T47D (cell line): ENCODE measurements around the gene MYCBPAP.

Experiments used
- DNase-seq, 2 experiments: peaks; one replicate each; pipeline versions ENCODE4 v3.0.0 to v3.0.0-alpha.2; 2011 to 2012; ENCODE audit warnings: low read depth in 1 of 2, low spot score in 1 of 2
- JUND ChIP-seq: IDR thresholded peaks from 2 replicates; pipeline ENCODE4 v1.6.1; 2012; ENCODE audit warnings: low read depth
- in situ Hi-C: cut with HindIII; loops from 2 replicates; pipeline ENCODE4 v1.10.0; 2016; ENCODE audit warnings: low sequenced_read_pairs, low pct_unique_long_range_greater_than_20kb

The MYCBPAP gene

DNA sequence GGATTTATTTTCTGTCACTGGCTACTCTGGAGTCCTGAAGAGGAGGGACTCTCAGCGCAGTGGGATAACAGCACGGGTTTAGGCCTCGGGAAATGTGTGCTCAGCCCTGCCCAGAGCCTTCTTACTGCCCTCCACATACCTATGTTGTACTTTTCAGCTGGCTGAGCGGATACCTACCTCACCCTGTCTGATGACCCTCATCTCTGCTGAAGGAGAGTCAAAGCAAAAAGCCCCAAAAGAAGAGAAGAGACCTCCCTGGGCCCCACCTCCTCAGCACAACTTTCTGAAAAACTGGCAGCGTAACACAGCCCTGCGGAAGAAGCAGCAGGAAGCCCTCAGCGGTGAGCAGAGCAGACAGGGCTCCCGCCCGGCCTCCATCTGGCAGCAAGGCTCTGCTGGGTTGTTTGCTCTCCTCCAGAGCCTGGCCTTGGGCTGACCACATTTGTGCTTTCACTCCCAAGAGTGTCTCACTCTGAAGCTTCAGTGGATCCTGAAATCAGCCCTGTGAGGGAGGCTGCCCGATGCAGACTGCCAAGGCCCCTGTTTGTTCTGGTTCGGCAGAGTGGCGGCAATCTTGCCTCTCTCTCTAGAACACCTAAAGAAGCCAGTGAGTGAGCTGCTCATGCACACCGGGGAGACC, 10.3 kb downstream of the MYCBPAP start:
- in situ Hi-C loops, result no loop called here
- no peak for TF ChIP-seq JUND

DNA sequence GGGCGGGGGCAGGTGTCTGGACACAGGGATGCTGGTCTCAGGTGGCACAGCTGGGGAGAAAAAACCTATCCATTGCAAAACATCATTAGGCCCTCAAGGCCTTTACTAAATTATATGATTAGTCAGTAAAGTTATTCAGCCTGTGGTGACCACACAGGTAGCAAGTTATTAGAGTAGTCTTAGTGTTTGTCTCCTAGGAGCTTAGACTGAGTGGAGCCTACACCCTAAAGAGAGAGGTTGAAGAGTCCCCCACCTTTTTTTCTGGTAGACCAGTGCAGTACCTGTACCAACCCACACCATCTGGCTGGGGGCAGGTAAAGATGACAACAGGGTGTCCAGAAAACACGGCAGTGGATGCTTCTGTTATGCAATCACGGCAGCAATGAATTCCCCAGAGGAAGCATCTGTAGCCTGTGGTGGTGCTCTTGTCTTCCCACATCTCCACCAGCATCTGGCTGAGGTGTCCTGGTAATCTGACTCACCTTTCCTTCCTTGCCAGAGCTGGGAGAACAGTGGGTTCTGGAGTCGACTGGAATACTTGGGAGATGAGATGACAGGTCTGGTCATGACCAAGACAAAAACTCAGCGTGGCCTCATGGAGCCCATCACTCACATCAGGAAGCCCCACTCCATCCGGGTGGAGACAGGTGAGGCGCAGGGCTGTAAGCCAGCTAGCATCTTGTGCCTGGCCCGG, 11.0 kb downstream of the MYCBPAP start:
- no peak for TF ChIP-seq JUND
- in situ Hi-C loops, result no loop called here
- no peak for DNase-seq

More for the DNA sequence above, 10.3 kb downstream of the MYCBPAP start:
- DNase-seq, result no peak

DNA sequence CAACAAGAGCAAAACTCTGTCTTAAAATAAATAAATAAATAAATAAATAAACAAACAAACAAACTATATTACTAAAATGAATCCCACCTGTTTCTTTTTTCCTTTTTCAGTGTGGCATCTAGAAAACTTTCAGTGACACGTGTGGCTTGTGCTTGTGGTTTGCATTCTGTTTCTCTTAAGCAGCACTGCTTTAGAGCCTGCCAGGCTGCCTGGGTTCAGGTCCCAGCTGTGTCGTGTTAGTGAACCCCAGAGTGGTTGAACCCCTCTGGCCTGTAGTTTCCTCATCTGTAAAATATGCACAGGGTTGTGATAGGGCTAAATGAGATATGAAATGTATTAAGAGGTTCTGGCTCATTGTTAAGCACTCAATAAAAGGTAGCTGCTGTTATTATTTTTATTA, 12.2 kb downstream of the MYCBPAP start:
- TF ChIP-seq JUND, result no peak
- no peak for DNase-seq
- in situ Hi-C loops, result no loop called here

DNA sequence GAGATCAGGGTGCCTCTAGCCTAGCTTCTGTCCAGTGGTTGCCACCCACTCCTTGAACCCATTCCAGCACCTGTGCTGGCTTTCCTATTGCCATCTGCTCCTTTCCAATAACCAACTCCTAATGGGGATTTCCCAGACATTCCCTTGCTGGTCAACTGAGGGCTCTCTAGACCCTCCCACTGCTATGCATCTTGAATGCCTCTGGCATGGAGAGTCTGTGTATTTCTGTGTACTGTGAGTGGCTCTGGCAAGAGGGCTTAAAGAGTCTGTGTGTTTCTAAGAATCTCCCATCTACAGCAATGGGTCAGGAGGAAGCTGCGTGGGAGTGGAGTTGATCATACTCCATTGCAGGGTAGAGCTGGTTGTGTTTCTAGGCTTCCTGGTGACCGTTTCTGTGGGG, 13.3 kb downstream of the MYCBPAP start:
- DNase-seq, result no peak
- in situ Hi-C loops, result no loop called here
- TF ChIP-seq JUND, result no peak

DNA sequence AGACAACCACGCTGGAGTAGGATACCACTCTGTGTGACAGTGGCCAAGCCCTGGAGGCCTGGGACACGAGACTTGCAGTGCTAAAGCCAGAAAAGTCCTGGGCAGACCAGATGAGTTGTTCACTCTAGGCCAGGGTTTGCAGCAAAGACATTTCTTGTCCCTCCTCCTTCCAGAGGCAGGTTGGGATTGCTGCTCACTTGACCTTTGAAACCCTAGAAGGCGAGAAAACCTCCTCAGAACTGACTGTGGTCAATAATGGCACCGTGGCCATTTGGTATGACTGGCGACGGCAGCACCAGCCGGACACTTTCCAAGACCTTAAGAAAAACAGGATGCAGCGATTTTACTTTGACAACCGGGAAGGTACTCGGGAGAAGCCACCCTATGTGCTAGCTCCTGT, 14.5 kb downstream of the MYCBPAP start:
- DNase-seq, result no peak
- in situ Hi-C loops, result no loop called here
- no peak for TF ChIP-seq JUND

DNA sequence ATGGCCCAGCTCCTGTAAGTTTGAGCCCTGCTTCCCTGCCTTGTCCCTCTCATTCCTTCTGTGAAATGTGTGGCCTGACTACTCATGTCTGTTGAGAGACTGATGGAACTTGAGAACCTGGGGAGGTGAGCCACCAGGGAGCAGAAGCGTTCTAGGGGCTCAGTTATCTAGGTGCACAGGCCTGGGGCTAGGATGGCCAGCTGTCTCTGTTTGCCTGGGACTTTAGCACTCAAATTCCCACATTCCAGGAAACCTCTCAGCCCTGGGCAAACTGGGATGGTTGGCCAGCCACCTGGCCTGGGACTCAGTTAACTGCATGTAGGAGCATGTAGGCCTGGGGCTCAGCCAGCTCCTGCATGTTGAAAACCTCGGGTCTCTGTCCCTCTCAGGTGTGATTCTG, 15.0 kb downstream of the MYCBPAP start:
- DNase-seq, result peak in 1 of 2 experiments; percentile 80
- TF ChIP-seq JUND, result no peak
- in situ Hi-C loops, result no loop called here

DNA sequence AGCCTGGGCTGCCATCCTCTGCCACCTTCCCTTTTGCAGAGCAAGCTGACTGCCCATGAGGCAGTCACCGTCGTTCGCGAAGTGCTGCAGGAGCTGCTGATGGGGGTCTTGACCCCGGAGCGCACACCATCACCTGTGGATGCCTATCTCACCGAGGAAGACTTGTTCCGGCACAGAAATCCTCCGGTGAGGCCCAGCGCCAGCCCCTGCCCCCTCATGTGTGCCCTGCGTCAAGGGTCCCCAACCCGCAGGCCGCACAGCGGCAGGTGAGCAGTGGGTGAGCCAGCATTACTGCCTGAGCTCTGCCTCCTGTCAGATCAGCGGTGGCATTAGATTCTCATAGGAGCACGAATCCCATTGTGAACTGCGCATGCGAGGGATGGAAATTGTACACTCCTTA, 16.6 kb downstream of the MYCBPAP start:
- in situ Hi-C loops, result no loop called here
- no peak for DNase-seq
- TF ChIP-seq JUND, result no peak

DNA sequence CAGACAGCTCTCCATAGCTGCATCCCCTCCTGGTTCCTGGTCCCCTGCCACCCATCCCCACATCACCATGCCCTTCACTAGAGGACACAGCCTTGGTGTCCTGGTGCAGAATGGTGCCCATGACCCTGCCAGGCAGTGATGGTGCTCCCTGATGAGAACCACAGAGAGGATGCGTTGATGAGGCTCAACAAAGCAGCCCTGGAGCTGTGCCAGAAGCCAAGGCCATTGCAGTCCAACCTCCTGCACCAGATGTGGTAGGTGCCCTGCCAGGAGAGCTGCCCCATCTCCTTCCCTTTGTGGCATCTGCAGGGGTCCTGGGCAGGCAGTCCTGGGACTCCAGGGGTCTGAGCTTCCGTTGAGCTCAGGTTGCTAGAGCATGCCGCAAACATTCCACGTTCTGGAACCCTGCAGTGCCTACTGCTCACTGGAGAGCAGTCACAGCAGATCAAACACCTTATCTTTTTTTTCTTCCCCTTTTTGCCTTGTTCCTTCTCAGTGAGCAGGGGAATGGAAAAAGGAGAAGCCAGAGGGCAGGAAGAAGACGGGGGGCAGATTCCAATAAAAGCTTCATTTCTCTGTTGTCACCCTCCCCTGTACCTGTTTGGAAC, 19.0 kb downstream of the MYCBPAP start:
- no peak for TF ChIP-seq JUND
- DNase-seq, result no peak
- in situ Hi-C loops, result no loop called here

DNA sequence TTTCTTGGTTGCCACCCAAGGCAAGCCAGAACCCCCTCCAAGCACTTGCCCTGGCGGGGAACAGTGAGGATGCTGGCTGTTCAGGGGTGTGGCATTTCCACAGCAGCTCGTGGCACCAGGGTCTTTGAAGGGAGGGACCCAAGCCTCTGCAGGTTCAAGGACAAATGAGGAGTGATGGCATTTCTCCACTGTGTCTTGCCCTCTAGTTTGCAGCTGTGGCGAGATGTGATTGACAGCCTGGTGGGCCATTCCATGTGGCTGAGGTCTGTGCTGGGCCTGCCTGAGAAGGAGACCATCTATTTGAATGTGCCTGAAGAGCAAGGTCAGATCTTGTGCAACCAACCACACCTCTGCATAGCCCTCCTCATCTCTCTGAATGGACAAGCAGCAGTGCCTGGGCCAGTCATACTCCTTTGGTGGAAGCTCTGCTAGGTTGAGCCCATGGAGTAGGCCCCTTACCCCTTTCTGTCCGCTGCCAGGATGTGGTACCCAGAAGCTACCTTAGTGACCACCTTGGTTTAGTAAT, 19.8 kb downstream of the MYCBPAP start:
- in situ Hi-C loops, result no loop called here
- DNase-seq, result no peak
- TF ChIP-seq JUND, result no peak

DNA sequence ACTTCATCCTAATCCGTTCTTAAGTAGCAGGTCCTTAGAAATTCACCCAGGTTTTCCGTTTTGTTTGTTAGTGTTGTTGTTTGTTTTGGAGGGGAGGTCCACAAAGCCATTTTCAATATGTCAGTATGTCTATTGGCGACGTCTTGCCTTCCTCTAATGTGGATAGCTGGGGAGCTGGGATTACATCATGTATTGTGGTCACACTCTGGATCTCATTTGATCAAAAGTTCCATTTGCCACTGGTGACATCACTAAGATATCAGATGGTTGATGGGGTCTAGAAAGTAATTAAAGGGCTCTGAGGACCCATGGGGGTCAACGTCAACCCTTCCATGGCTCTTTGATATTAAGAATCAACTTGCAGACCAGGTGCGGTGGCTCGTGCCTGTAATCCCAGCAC, 21.6 kb downstream of the MYCBPAP start:
- in situ Hi-C loops, result no loop called here
- no peak for TF ChIP-seq JUND
- no peak for DNase-seq

DNA sequence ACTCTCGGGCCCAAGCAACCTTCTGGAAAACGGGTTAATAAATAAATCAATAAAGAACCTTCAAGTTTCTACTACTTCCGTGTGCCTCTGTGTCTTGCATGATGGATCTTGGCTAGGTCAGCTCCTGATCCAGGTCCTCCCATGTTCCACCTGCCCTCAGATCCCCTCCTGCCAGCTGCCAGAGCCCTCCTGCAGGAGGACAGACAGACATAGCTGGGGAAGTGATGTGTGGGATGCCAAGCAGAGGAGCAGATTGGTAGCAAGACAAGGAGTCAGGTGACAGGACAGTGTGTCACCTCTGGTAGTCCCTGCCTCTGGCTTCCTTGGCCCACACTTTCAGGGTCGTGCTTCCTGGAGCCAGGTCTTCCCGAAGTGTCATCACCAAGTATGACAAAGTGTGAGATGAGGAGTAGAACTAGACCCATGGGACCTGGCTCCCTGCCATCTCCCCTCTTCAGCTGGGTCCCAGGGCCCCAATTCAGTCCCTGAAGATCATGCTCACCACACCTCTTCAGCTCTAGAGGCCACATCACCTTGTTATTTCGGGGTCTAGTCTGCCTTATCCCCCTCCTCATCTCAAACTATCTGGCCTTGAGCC, 23.3 kb downstream of the MYCBPAP start:
- DNase-seq, result no peak
- in situ Hi-C loops, result no loop called here
- TF ChIP-seq JUND, result no peak

DNA sequence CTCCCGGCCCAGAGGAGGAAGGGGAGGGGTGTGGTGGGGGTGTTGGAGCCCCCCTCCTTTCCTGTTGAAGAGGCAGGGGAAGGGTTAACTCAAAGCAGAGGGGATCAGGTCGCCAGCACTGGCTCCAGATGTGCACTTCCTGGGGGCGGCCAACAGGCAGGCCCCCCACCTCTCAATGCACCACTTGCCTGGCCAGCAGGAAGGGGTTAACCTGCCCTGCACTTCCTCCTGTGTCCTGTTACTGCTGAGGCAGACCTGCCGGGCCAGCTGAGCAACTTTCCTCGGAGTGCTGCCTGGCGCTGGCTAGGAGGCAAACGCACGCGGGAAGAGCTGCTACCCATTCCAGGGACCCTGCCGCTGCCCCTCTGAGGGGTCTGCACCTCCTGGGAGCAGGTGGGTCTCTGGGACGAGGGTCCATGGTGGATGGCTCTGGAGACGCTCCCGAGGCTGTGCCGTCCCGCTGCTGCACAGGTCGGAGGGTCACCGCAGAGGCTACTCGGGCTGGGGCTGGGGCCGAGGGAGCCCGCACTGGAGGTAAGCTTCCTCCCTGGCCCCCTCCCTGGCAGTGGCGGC, 24.3 kb downstream of the MYCBPAP start, which contains the start of gene EPN3:
EPN3 (plus strand) TSS at position 284 of the 573 bp plus-strand sequence. CDS start 3,822 bp downstream, outside the sequence.
- DNase-seq, result peak; percentile 94
- in situ Hi-C loops, result no loop called here
- TF ChIP-seq JUND, result no peak
